ENCODE results near the gene PDAP1. TPM values are rescaled to one million over a fixed set of nuclear protein-coding genes. Genes with fewer than 3 reads are reported as not detected.

The PDAP1 gene
- total RNA-seq, 1 experiment from 2014 or later: 180 TPM

DNA sequence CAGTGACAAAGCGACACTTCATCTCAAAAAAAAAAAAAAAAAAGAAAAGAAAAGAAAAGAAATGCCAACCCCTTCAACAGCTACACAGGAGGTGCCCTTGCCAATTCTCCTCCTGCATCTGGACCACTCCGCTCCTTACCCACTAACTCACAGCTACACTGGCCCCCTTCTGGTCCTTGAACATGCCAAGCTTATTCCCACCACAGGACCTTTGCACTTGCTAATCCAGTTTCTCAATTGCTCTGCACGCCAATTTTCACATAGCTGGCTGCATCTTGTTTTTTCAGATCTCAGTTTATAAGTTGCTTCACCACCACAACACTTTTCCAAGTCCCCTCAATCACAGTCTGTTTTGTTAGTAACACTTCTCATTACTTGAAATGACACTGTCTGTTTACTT is 5.5 kb downstream of the PDAP1 start:
- Histone ChIP-seq H3F3A (ENCODE audit: insufficient read depth, low read depth) (peaks cover 21% of the 10 kb centered on the region), H3K27ac (no peak overlapping the region), H3K79me2 (ENCODE audit: low read depth) (peaks cover 42% of the 10 kb centered on the region), H3K4me1 (replicated peaks; ENCODE audit: insufficient read depth) (peaks cover 13% of the 10 kb centered on the region), H3K9me2 (ENCODE audit: insufficient read depth) (no peaks in the 10 kb centered on the region), H3K4me3 (no peak overlapping the region), H3K4me2 (no peak overlapping the region), H4K20me1 (ENCODE audit: insufficient read depth) (peaks cover 66% of the 10 kb centered on the region), H3K36me3 (ENCODE audit: low read depth) (peaks cover 21% of the 10 kb centered on the region), H2AFZ (no peak overlapping the region), H3K9me3 (ENCODE audit: insufficient read depth, low read depth) (no peaks in the 10 kb centered on the region), H3K27me3 (ENCODE audit: insufficient read depth, low read depth) (no peaks in the 10 kb centered on the region)
- TF ChIP-seq CTCF (conservative IDR thresholded peaks at IDR 0.05) (no peak), EZH2 (IDR thresholded peaks at IDR 0.05; ENCODE audit: low read depth) (no peak)
- BruUV-seq (replicated peaks): no TSS peak
- CTCF ChIA-PET: interaction anchor here (0.7 kb wide), 1 partner anchor 366 kb away, joined by 11 read pairs; no protein-coding TSS in a partner anchor
- no peak for DNase-seq
- POLR2A ChIA-PET (ENCODE audit: unreplicated experiment): no interaction called here
- intact Hi-C loops (cut with micrococcal nuclease; ENCODE audit: unreplicated experiment): no loop called here

- Histone ChIP-seq H3K27ac (no peak overlapping the region), H3F3A (ENCODE audit: insufficient read depth, low read depth) (peaks cover 33% of the 10 kb centered on the region), H3K4me3 (no peak overlapping the region), H3K9me3 (ENCODE audit: insufficient read depth, low read depth) (no peaks in the 10 kb centered on the region), H3K4me2 (no peak overlapping the region), H2AFZ (no peak overlapping the region), H3K79me2 (ENCODE audit: low read depth) (peaks cover 9% of the 10 kb centered on the region; the same call in 1 of the 2 replicates), H3K27me3 (ENCODE audit: insufficient read depth, low read depth) (no peaks in the 10 kb centered on the region), H3K4me1 (replicated peaks; ENCODE audit: insufficient read depth) (no peaks in the 10 kb centered on the region), H3K36me3 (ENCODE audit: low read depth) (peaks cover 37% of the 10 kb centered on the region), H4K20me1 (ENCODE audit: insufficient read depth) (peaks cover 58% of the 10 kb centered on the region), H3K9me2 (ENCODE audit: insufficient read depth) (no peaks in the 10 kb centered on the region)
- no peak for DNase-seq
- intact Hi-C loops (cut with micrococcal nuclease; ENCODE audit: unreplicated experiment): no loop called here
- no TSS peak for BruUV-seq (replicated peaks)
- TF ChIP-seq EZH2 (IDR thresholded peaks at IDR 0.05; ENCODE audit: low read depth): no peak
- no peak for TF ChIP-seq CTCF (conservative IDR thresholded peaks at IDR 0.05)
- POLR2A ChIA-PET (ENCODE audit: unreplicated experiment): no interaction called here
- CTCF ChIA-PET: interaction anchor here (0.6 kb wide), 1 partner anchor 126 kb away, joined by 4 read pairs; no protein-coding TSS in a partner anchor
These were observed 8.8 kb downstream of the PDAP1 start for GRCh38 chr7:99399597-99399996.

DNA sequence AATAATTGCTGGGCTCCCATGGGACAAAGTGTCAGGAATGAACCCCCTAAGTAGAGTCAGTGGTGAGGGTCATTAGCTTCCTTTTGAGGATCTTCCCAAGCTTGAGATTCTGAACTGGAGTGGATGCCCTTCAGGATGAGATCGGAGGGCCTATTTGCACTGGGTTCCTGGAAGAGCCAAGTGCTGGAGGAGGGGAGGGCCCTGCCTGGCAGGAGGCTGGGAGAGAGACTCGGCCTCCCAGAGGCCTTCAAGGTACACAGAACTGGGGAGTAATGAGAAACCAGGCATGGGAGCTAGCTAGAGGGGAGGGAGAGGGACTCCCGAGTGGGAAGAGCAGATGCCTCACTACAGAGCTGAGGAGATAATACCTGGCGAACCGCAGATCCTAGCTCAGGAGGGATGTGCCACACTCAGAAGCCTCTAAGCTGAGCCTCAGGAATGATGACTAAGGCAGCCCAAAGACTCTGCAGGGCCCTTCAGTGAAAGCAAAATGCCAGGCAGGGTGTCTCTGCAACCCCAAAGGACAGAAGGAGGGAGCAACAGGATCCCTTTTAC is 9.4 kb downstream of the PDAP1 start:
- no peaks in the 10 kb centered on the region for H3K4me1 ChIP-seq (replicated peaks; ENCODE audit: insufficient read depth)
- no peaks in the 10 kb centered on the region for H3K9me2 ChIP-seq (ENCODE audit: insufficient read depth)
- no peak overlapping the region for H3K27ac ChIP-seq
- BruUV-seq (replicated peaks): no TSS peak
- no peak for TF ChIP-seq EZH2 (IDR thresholded peaks at IDR 0.05; ENCODE audit: low read depth)
- no peak for TF ChIP-seq CTCF (conservative IDR thresholded peaks at IDR 0.05)
- ChIA-PET POLR2A (ENCODE audit: unreplicated experiment) (interaction anchor here (0.6 kb wide), 1 partner anchor 800 kb away, joined by 3 read pairs; no protein-coding TSS in a partner anchor), CTCF (no interaction called here)
- no peak overlapping the region for H2AFZ ChIP-seq
- DNase-seq: no peak
- H3K4me2 ChIP-seq: no peak overlapping the region
- H3K9me3 ChIP-seq (ENCODE audit: insufficient read depth, low read depth): no peaks in the 10 kb centered on the region
- H3K36me3 ChIP-seq (ENCODE audit: low read depth): peaks cover 37% of the 10 kb centered on the region
- no peaks in the 10 kb centered on the region for H3K27me3 ChIP-seq (ENCODE audit: insufficient read depth, low read depth)
- peaks cover 4% of the 10 kb centered on the region; the same call in 1 of the 2 replicates for H3K79me2 ChIP-seq (ENCODE audit: low read depth)
- H3K4me3 ChIP-seq: no peak overlapping the region
- peaks cover 39% of the 10 kb centered on the region for H3F3A ChIP-seq (ENCODE audit: insufficient read depth, low read depth)
- intact Hi-C loops (cut with micrococcal nuclease; ENCODE audit: unreplicated experiment): no loop called here
- peaks cover 52% of the 10 kb centered on the region for H4K20me1 ChIP-seq (ENCODE audit: insufficient read depth)
